Measurements from ENCODE around the gene FAM53B.

- TF ChIP-seq POLR2A (IDR thresholded peaks at IDR 0.05; ENCODE audit: low read depth, low read length), result no peak
- TF ChIP-seq TAF1 (IDR thresholded peaks at IDR 0.05; ENCODE audit: low read depth, low read length), result no peak
- no peak for TF ChIP-seq POLR2AphosphoS5 (IDR thresholded peaks at IDR 0.05; ENCODE audit: low read depth, low read length)
- TF ChIP-seq POU2F2 (IDR thresholded peaks at IDR 0.05; ENCODE audit: low read depth, low read length), result no peak
- no peak for TF ChIP-seq PAX5 (IDR thresholded peaks at IDR 0.05; ENCODE audit: insufficient read depth, low read length, severe bottlenecking)
- TF ChIP-seq SPI1 (IDR thresholded peaks at IDR 0.05; ENCODE audit: low read depth, low read length), result no peak
Observed at GRCh38 chr10:124683814-124684213, 60.4 kb downstream of the FAM53B start.

Data from GM12891 (cell line).